DMS 273 (cell line): ENCODE results near the gene GPR34.

ENCODE experiments used
- DNase-seq: peaks from one replicate; lab custom pipeline; 2025; ENCODE audit not compliant: unreplicated experiment; lab: John Stamatoyannopoulos, UW

GPR34 gene

GRCh38 chrX:41733939-41734338, 45.2 kb downstream of the GPR34 start:
- no peak for DNase-seq

DNA sequence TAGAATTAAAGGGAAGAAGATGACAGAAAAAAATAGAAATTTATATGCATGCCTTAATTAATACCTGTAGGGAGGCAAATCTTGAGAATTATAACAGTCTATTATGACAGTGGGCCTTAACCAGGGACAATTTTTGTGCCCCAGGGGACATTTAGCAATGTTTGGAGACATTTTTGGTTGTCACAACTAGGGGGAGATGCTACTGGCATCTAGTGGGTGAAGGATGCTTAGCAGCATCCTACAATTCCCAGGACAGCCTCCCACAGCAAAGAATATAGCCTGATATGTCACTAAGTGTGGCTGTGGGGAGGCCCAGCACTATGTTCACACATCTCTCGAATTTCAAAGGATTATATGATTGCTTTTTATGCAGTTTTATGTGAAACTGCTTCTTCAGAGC, 45.8 kb downstream of the GPR34 start:
- peak; percentile 46 for DNase-seq

GRCh38 chrX:41737065-41737464, 48.3 kb downstream of the GPR34 start:
- no peak for DNase-seq

DNA sequence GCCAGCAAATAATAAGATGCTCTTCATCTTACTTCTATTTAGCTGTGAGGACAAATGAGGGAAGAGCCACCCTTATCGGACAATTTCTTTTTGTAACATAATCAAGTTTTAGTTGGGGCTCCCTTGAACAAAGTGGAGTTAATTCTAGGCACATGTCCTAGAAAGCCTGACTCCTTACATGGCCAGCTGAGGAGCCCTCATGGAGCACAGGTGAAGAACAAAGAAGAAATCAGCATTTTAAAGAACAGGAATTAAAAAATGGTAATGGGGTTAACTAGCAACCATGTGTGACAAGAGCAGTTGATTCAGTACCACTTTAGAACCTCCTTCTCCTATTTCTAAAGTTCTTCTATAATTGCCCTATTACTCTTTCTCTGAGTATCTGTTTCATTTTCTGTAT, 51.1 kb downstream of the GPR34 start:
- DNase-seq, result no peak
